Tongue (tissue), 2 donors: ENCODE data around the gene CTTNBP2NL. TPM values are rescaled to one million over a fixed set of nuclear protein-coding genes. Genes with fewer than 3 reads are reported as not detected.
"Not testable (repeated sequence)": the region's sequence is repeated elsewhere in the genome, so short reads cannot be mapped to it uniquely, and the experiment has no call there.

ENCODE experiments used
- DNase-seq: peaks from one replicate; pipeline ENCODE4 v3.0.0-alpha.2; 2015
- total RNA-seq: library from RNA; depleted of rRNA; stranded (reverse); fragments of >200 nt; gene quantifications from one replicate; pipeline ENCODE4 v1.2.3, GENCODE V29; 2014

The CTTNBP2NL gene
- total RNA-seq, 1 donor from 2014 or later, result 12.6 TPM

DNA sequence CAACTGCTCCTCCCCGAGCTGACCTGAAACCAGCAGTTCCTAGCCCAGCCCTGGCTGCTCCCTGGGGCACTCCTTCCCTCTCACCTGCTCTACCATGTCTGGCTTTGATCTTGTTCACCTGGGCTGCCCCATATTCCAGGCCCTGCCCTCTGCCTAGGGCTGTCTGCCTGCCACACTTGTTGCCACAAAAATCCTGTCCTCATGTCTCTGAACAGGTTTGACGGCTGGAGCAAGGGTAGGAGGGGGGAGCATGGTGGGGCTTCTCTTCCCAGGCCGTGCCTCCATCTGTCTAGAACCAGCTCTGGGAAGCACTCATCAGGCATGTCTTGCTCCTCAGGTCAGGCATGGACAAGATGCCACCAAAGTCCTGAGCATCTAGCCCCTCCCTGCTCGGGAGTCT lies 68.5 kb downstream of the CTTNBP2NL start:
- DNase-seq, result peak; percentile 44

DNA sequence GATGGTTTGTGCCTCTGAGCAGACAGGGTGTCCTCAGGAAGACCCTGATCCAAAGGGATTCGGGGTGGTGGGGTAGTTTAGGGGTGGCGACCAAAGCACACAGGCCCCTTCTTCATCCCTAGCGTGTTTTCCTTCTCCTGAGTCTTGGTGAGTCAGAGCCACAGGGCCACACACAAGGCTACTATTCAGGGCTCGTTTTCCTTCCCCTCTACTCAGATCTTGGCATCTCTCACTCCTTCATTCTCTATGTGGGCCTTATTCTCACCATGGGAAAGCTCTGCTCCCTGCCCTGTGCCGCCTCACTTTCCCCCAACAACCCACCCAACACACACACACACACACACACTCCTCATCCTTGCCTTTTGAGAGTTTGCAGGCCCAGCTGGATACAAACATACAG lies 69.1 kb downstream of the CTTNBP2NL start:
- peak; percentile 38 for DNase-seq

DNA sequence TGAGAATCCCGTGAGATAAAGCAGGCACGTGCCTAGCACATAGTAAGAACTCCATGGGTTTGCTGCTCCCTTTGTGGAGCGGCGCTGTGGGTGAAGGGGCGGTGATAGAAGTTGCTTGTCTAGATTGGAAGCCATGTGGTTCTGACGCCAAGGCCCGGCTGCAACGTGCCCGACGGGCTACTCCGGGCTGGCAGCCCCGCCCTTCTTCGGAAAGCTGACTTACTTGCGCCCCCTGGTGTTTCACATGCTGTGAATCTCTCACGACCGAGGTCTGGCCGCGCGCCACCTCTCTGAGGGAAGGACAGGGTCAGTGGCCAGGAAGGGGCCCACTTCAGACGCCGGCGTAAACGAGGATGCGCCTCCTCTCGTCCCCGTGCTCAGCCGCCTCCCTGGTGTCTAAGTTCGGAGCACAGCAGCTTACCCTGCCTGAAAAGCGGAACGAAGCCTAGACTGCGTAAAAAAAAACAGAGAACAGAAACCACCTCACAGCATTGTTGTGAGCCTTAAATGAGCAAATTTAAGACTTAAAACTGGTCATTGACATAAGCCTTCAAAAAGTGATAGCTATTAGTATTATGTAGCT lies 70.2 kb downstream of the CTTNBP2NL start:
- DNase-seq, result peak; percentile 97

DNA sequence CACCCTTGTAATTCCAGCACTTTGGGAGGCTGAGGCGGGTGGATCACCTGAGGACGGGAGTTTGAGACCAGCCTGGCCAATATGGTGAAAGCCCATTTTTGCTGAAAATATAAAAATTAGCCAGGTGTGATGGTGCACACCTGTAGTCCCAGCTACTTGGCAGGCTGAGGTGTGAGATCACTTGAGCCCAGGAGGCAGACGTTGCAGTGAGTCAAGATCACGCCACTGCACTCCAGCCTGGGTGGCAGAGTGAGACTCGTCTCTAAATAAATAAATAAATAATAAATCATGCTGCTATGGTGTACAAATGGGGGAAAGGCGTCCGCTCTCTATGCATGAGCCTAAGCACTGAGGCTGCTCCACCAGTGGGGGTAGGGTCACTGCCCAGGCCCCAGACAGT lies 74.3 kb downstream of the CTTNBP2NL start:
- DNase-seq, result not testable (repeated sequence)

DNA sequence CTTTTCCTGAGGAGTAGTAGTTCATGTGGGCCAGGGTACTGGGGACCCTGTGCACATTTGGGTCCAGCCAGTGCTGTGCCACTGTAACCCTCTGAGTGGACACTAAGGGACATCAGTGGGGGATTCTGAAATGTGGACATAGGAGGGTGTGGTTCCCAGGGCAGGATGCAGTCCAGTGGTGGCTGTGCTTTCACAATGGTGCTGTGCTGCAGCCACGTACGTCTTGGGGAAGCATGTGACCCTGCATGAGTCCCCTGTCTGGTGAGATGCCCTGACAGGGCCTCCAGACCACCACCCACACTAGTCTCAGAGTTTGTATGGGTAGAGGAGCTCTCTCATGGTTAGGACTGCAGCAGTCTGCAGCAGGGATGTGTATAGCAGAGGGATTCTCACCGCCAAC lies 75.0 kb downstream of the CTTNBP2NL start:
- DNase-seq, result no peak

DNA sequence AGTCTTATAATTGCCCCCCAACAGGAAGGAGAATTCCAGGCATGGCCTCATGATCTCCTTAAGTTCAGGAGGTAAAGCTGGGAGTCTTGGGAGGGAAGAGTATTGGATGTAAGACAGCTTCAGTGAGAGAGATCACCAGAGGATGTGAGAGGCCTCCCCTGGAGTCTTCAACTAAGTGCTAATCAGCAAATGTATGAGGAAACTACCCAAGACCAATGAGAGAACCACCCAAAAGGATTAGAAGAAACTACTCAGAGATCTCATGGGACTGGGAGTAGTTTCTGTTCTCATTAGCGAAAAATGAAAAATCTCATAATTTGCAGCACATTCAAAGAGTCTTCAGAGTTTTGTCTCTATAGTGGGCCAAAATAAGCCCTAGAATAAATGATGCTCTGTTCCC lies 76.1 kb downstream of the CTTNBP2NL start:
- DNase-seq, result no peak

DNA sequence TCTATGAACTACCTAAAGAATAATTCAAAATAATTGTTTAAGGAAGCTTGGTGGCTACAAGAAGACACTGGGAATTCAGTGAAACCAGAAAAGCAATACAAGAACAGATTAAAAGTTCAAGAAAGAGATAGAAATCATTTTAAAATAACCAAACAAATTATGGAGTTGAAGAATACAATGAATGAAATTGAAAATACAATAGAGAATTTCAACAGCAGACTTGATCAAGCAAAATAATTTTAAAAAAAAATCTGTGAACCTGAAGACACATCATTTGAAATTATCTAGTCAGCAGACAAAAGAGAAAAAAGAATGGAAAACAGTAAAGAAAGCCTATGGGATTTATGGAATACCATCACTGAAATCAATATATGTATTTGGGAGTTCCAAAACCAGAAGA lies 81.5 kb downstream of the CTTNBP2NL start:
- no peak for DNase-seq

DNA sequence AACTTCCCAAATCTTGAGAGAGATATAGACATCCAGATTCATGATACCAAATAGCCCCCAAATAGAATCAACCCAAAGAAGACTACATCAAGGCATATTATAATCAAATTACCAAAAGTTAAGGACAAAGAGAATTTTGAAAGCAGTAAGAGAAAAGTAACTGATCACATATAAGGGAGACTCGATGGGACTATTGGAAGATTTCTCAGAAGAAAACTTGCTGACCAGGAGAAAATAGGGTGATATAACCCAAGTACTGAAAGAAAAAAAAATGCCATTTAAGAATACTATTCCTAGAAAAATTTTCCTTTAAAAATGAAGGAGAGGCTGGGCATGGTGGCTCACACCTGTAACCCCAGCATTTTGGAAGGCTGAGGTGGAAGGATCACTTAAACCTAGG lies 82.3 kb downstream of the CTTNBP2NL start:
- DNase-seq, result no peak

DNA sequence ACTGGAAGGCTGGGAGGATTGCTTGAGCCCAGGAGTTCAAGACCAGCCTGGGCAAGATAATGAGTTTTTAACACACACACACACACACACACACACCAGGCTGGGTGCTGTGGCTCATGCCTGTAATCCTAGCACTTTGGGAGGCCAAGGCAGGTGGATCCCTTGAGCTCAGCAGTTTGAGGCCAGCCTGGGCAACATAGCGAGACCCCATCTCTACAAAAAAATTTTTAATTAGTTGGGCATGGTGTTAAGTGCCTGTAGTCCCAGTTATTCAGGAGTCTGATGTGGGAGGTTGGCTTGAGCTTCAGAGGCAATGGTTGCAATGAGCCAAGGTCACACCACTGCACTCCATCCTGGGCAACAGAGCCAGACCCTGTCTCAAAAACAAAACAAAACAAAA lies 90.0 kb downstream of the CTTNBP2NL start:
- not testable (repeated sequence) for DNase-seq

DNA sequence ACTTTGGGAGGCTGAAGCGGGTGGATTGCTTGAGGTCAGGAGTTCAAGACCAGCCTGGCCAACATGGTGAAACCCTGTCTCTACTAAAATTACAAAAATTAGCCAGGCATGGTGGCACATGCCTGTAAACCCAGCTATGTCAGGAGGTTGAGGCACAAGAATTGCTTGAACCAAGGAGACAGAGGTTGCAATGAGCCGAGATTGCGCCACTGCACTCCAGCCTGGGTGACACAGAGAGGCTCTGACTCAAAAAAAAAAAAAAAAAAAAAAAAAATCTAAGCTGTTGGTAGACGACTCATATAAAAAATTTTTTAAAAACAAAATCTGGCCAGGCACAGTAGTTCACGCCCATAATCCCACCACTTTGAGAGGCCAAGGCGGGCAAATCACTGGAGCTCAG lies 91.7 kb downstream of the CTTNBP2NL start:
- not testable (repeated sequence) for DNase-seq

DNA sequence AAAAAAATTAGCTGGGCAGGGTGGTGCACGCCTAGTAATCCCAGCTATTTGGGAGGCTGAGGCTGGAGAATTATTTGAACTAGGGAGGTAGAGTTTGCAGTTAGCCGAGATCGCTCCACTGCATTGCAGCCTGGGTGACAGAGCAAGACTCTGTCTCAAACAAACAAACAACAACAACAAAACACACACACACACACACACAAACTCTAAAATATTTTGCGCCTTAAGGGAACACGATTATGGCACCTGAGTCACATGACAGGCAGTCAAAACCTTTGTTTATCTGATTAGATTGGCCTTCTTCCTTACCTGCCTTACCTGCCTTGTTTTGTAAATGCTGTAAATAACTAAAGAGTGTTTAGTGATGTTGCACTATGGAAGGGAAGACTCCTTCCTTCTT lies 92.1 kb downstream of the CTTNBP2NL start:
- DNase-seq, result no peak

DNA sequence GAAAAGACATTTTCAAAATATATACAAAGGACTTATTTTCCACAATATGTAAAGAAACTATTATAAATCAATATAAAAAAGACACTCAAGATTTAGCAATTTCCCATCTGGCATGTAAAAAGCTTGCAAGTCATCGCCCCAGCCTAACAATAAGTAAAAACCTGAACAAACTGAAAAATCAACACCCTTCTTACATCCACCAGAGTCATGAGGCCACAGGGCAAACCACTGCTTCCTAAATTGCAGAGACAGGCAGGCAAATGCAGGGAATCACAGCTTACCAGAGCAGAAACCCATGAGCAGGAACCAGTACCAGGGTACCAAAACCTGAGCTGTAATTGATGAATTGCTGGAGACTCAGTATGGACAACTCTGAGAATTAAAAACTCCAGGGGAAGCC lies 96.1 kb downstream of the CTTNBP2NL start:
- no peak for DNase-seq

DNA sequence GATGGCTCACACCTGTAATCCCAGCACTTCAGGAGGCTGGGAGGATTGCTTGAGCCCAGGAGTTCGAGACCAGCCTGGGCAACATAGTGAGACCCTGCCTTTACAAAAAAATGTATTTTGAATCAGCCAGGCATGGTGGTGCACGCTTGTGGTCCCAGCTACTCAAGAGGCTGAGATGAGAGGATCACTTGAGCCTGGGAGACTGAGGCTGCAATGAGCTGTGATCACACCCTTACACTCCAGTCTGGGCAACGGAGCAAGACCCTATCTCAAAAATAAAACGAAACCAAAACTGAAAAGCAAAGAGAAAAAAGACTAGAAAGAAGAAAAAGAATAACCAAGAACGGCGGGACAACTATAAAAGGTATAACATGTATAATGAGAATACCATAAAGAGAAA lies 97.3 kb downstream of the CTTNBP2NL start:
- DNase-seq, result no peak

DNA sequence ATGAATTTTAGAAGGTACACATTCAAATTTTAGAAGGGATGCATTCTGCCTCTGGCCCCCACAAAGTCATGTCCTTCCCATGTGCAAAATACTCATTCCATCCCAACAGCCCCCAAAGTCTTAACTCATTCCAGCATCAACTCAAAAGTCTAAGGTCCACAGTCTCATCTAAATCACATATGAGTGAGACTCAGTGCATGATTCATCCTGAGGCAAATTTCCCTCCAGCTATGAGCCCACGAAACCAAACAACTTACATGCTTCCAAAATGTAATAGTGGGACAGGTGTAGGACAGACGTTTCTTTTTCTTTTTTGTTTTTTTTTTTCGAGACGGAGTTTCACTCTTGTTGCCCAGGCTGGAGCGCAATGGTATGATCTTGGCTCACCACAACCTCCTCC lies 100.3 kb downstream of the CTTNBP2NL start:
- DNase-seq, result no peak

DNA sequence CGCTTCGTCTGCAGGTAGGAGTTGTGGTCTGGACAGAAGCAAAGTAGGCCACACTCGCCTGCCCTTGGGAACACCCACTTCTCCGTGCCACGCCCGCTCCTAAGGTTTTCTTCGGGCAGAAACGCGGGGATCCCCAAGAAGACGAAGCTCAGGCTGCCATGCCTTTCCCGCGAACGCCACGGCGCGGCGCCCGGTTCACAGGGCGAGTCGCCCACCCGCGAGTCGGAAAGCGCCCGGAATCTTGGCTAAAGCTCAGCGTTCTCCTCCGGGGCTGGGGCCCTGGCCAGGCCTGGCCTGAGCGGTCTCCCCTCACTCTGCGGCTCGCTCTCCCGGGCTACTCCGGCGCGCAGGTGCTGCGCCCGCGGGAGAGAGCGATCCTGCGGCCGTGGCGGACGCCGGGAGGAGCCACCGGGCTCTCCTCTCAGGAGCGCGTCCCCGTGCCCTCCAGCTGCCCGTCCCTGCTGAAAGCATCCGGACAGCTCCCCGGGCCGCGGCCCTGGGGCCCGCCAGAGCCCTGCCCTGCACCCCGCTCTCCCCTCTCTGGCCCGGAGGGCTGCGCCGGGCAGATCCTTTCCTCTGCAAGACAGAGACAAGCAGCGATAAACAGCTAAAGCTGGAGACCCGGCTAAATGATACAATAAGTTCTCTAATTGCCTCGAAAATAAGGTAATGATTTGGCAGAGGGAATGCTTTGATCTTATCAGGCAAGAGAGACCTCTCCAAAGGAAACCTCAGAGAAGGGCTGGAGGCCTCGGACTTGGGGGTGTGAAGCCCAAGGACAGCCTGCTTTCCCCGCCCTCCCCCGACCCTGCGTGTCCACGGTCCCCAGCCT lies 106.0 kb downstream of the CTTNBP2NL start:
- DNase-seq, result peak; percentile 78

DNA sequence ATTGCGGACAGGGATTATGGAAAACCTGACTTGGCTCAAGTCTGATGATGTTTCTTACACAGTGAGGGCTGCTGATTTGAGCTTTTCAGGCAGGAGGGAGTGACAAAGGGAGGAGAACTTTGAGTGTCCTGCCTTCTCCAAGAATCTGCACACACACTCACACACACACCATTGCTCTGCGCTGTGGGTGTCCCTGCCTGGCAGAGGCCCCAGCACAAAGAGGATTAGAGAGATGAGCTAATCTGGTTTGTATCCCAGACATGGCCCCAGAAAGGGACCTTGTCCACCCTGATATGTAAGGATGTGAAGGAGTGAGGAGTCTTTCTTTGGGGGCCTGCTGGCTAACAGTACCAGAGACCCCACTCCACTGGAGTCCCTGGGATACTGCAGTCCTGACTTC lies 106.8 kb downstream of the CTTNBP2NL start:
- no peak for DNase-seq

DNA sequence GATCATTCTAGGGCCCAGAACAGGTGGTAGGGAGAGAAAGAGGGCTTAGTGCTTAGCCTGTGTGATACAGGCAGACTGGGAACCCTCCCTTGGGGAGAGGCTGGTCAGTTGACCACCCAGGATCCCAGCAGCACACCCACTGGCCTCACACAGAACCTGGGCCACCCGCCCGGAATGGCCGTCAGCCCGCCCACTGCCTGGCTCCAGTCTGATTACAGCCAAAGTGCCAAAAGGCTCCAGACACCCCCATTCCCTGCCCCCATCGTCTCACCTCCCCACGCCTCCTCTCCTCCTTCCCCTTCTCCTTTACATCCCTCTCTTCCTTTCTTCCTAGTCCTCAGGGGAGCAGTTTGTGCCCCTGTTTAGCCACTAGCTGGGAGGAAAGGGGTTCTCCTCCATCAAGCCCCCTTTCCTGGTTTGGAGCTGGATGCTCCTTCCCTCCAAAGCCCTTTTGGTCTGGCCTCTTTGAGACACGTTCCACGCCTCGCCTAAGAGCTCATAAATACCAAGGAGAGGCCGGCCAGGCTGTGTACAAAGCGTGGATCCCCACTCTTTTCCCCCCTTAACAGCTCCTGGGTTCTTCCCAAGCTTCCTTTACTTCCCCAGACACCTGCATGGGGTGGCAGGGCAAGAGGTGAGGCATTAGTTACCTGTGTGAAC lies 108.1 kb downstream of the CTTNBP2NL start:
- DNase-seq, result no peak

DNA sequence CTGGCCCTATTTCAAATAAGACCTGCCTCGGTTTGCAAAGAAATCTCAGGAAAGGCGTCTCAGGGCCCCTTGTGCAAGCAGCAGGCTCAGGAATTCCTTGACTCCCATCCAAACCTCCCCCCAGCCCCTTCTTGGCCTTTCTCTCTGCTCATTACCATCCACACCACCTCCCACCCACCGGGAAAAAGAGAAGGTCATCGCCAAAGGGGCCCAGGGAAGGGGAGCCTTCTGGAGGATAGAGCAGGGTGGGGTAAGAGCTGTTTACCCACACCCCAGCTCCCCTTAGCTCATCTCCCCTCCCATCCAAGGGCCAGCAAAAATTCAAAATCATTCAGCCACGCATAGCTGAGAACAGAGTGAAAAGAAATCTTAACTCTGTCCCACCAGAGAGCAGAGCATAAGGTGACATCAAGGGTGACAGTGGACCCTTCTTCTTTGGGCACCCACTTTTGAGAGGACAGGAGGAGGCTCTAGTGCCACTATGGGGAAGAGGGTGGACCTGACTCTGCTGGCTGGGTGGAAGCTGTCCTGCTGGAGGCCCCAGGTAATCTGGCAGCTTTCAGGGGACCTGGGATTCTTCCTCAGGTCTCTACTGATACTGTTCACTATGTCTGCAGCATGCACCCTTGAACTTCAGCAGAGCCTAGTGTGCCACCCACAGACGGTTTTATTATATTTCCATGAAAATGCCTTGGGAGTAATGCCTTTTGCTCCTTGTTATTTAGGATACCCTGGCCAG lies 108.8 kb downstream of the CTTNBP2NL start:
- no peak for DNase-seq

DNA sequence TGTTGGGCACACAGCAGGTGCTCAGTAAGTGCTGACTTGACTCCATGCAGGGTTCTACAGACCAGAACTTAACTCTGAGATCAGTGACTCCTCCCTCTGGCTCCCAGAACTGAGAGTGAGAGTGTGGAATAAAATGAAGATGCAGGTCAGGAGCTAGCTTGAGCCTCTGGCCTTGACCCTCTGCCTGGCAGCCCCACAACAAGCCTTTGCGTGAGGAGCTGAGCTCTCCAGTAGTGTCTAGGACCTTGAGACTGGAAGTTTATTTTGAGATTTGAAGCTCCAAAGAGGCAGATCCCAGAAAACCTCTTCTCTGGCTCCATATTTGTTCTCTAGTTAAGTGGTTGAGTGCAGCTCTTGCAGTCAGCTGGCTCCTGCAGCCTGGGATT lies 109.4 kb downstream of the CTTNBP2NL start:
- no peak for DNase-seq

DNA sequence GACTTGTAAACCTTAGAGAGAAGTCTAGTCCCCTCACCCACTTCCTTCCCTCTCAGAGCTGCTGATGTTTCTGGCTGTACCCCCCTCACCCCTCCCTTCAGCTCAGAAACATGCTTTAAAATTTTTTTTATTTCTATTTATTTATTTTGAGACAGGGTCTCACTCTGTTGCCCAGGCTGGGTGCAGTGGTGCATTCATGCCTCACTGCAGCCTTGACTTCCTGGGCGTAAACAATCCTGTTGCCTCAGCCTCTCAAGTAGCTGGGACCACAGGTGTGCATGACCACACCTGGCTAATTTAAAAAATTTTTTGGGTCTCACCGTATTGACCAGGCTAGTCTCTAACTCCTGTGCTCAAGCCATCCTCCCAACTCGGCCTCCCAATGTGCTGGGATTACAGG lies 109.9 kb downstream of the CTTNBP2NL start:
- DNase-seq, result no peak

DNA sequence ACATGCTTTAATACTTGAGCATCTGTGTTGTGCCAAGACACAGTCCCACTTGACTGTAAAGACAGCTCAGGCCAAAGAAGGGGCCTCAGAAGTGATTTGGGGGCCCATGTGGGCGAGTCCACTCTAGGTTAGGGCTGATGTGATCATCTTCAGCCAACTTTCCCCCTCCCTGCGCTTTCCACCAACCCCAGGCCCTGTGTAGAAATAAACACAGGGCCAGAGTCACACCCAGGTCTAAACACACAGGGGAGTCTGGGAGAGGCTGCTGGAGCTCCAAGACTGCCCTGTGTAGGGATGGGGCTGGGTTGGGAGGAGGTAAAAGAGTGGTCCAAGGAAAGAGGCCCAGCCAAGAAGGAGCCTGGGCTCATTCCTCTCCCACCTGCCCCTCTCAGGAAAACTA lies 110.3 kb downstream of the CTTNBP2NL start:
- DNase-seq, result no peak

DNA sequence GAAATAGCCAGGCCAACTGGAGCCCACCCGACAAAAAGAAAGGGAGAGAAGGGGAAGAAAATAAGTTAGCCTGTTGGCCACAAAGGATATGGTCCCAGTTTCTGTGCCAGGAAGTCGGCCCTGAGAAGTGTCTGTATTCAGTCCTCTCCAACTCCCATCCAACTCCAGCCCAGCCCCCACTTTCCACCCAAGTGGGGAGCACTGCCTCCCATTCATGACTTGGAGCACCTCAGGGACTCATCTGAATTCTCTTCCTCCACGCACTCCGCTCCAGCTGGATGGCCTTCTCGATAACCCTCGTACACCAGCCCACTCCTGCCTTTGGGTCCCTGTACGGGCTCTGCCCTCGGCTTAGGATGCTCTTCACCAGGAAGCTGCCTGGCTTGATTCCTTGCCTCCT lies 110.7 kb downstream of the CTTNBP2NL start:
- no peak for DNase-seq

DNA sequence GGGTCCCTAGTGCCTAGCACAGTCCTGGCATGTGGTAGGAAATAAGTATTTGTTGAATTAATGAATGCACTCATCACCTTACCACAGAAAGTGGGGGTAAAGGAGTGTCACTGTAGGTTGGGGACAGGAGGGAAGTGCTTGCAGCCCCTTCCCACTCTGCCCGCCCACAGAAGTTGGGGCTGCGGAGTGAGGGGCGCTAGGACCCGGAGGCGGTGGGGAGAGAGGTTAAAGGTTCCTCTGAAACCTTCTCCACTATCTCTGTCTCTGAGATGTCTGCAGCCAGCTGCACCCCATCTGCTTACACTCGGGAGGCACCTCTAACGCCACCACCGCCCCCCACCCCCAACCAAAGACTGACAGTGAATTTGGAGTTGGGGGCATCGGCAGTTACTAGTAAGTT lies 111.3 kb downstream of the CTTNBP2NL start:
- DNase-seq, result no peak
